Naive thymus-derived CD4-positive, alpha-beta T cell (primary cell): Measurements from ENCODE around the gene MGAT4A. TPM values are rescaled to one million over a fixed set of nuclear protein-coding genes. Genes with fewer than 3 reads are reported as not detected.

Experiments
- ATAC-seq: fragments of 150-1000 bp; cut with Tn5 transposase; 2 replicates; pipeline ENCODE4 v1.10.0; 2021; ENCODE audit warnings: mild to moderate bottlenecking, moderate library complexity
- CTCF ChIA-PET: fragments of 350-600 bp; sonication (Branson Sonifier 250); formaldehyde crosslinking; loops from one replicate; lab custom pipeline; 2021; ENCODE audit warnings: antibody characterized with exemption; lab: Charles Lee
- POLR2A ChIA-PET: fragments of 350-600 bp; sonication (Branson Sonifier 250); formaldehyde crosslinking; loops from one replicate; lab custom pipeline; 2021; ENCODE audit warnings: antibody characterized with exemption, inconsistent platforms; lab: Charles Lee
- DNase-seq, 9 donors: peaks; one replicate each; pipeline versions ENCODE4 v3.0.0 to v3.0.0-alpha.2; 2020 to 2022; ENCODE audit warnings: mixed read lengths in 1 of 9
- H3K27ac ChIP-seq: one replicate; pipeline ENCODE4 v1.7.0; 2013; ENCODE audit warnings: mild to moderate bottlenecking, low read depth, low read length, moderate library complexity
- H3K27me3 ChIP-seq, 2 donors: one replicate each; pipeline ENCODE4 v1.7.0; 2013; ENCODE audit warnings: low read length in 2 of 2, mild to moderate bottlenecking in 2 of 2, moderate library complexity in 2 of 2; ENCODE audit not compliant: control insufficient read depth in 2 of 2, insufficient read depth in 2 of 2
- H3K36me3 ChIP-seq, 3 experiments: 1 replicate in 2 of 3; 2 replicates in 1 of 3; pipeline ENCODE4 v1.7.0; 2013; ENCODE audit warnings: low read length in 3 of 3, mild to moderate bottlenecking in 3 of 3, moderate library complexity in 1 of 3; ENCODE audit not compliant: insufficient read depth in 3 of 3, control insufficient read depth in 2 of 3
- H3K4me1 ChIP-seq, 2 donors: one replicate each; pipeline ENCODE4 v1.7.0; 2013; ENCODE audit warnings: low read length in 2 of 2, mild to moderate bottlenecking in 2 of 2, moderate library complexity in 1 of 2; ENCODE audit not compliant: control insufficient read depth in 2 of 2, insufficient read depth in 2 of 2
- H3K4me3 ChIP-seq: 2 replicates; pipeline ENCODE4 v1.7.0; 2013; ENCODE audit warnings: mild to moderate bottlenecking, low read length
- H3K9me3 ChIP-seq, 3 experiments: 1 replicate in 2 of 3; 2 replicates in 1 of 3; pipeline ENCODE4 v1.7.0; 2013; ENCODE audit warnings: low read length in 3 of 3; ENCODE audit not compliant: control insufficient read depth in 2 of 3
- H3K27ac Mint-ChIP-seq, 9 donors: one replicate each; pipeline ENCODE4 v1.8.0; 2020 to 2022; ENCODE audit warnings: mixed read lengths in 9 of 9, mild to moderate bottlenecking in 8 of 9, moderate library complexity in 5 of 9, inconsistent platforms in 2 of 9
- H3K27me3 Mint-ChIP-seq, 5 donors: one replicate each; pipeline ENCODE4 v1.8.0; 2021 to 2022; ENCODE audit warnings: mixed read lengths in 5 of 5, mild to moderate bottlenecking in 1 of 5
- H3K36me3 Mint-ChIP-seq, 5 donors: one replicate each; pipeline ENCODE4 v1.8.0; 2020 to 2022; ENCODE audit warnings: mixed read lengths in 5 of 5, mild to moderate bottlenecking in 3 of 5, inconsistent platforms in 1 of 5
- H3K4me1 Mint-ChIP-seq, 7 donors: one replicate each; pipeline ENCODE4 v1.8.0; 2020 to 2022; ENCODE audit warnings: mixed read lengths in 7 of 7, mild to moderate bottlenecking in 3 of 7, inconsistent platforms in 1 of 7
- H3K4me3 Mint-ChIP-seq, 10 donors: one replicate each; pipeline ENCODE4 v1.8.0; 2020 to 2022; ENCODE audit warnings: mild to moderate bottlenecking in 10 of 10, mixed read lengths in 10 of 10, moderate library complexity in 6 of 10, inconsistent platforms in 2 of 10
- H3K9me3 Mint-ChIP-seq, 11 donors: one replicate each; pipeline ENCODE4 v1.8.0; 2020 to 2022; ENCODE audit warnings: mixed read lengths in 11 of 11, mild to moderate bottlenecking in 4 of 11, inconsistent platforms in 1 of 11, moderate library complexity in 1 of 11
- intact Hi-C, 2 donors: fragments of 100-400 bp; cut with micrococcal nuclease; formaldehyde crosslinking; loops; one replicate each; pipeline ENCODE4 v1.15.1; 2023
- polyA plus RNA-seq, 2 donors: library from polyadenylated mRNA; unstranded; fragments of 300-500 nt; fragmentation: Illumina TruSeq; gene quantifications; one replicate each; pipeline ENCODE4 v1.2.3, GENCODE V29; 2021
- total RNA-seq, 6 experiments: library from RNA in 5 of 6; stranded (reverse) in 5 of 6; gene quantifications; 1 replicate in 5 of 6; 2 replicates in 1 of 6; pipeline ENCODE4 v1.2.3 and lab custom pipeline; 2021 to 2026

Gene MGAT4A
- total and polyA plus RNA-seq, 7 experiments from 2014 or later, result 125 to 349 (median 262) TPM

GRCh38 chr2:98764499-98764898 lies 33.6 kb upstream of the MGAT4A start:
- H3K27me3 ChIP-seq, result no peaks in the 10 kb centered on the region
- intact Hi-C loops, result loop anchor here in 1 of 2 donors (10.0 kb wide), 1 partner anchor 390 kb away; the partner anchor contains the start of genes LIPT1 and TSGA10
- Mint-ChIP-seq H3K4me1 (peaks cover 53 to 86% (median 77%) of the 10 kb centered on the region in 7 donors), H3K4me3 (no peak overlapping the region), H3K9me3 (no peaks in the 10 kb centered on the region), H3K36me3 (peaks cover 0 to 26% (median 3%) of the 10 kb centered on the region in 5 donors), H3K27ac (peak overlapping the region in 6 of 9 donors; percentile 32 to 99 (median 84)), H3K27me3 (no peaks in the 10 kb centered on the region)
- peaks cover 45 to 62% of the 10 kb centered on the region in 2 donors for H3K4me1 ChIP-seq
- no peak overlapping the region for H3K27ac ChIP-seq
- ChIA-PET CTCF (no interaction called here), POLR2A (interaction anchor here (0.6 to 1.8 kb wide), 8 partner anchors 11 to 109 kb away, joined by 3 to 13 read pairs (median 4); partner anchors contain the start of gene MGAT4A)
- no peak for DNase-seq
- H3K9me3 ChIP-seq, result no peaks in the 10 kb centered on the region
- H3K4me3 ChIP-seq, result no peak overlapping the region
- no peak for ATAC-seq
- no peaks in the 10 kb centered on the region for H3K36me3 ChIP-seq

- no peak for ATAC-seq
- Histone ChIP-seq H3K4me1 (peaks cover 44 to 62% of the 10 kb centered on the region in 2 donors), H3K27me3 (no peaks in the 10 kb centered on the region), H3K36me3 (no peaks in the 10 kb centered on the region), H3K27ac (no peak overlapping the region), H3K4me3 (no peak overlapping the region), H3K9me3 (no peaks in the 10 kb centered on the region)
- peaks cover 0 to 23% (median 3%) of the 10 kb centered on the region in 5 donors for H3K36me3 Mint-ChIP-seq
- peak overlapping the region; percentile 1 to 99 (median 76) for H3K27ac Mint-ChIP-seq
- peak overlapping the region in 1 of 10 donors; percentile 0 for H3K4me3 Mint-ChIP-seq
- intact Hi-C loops, result loop anchor here in 1 of 2 donors (10.0 kb wide), 1 partner anchor 391 kb away; the partner anchor contains the start of genes LIPT1 and TSGA10
- H3K4me1 Mint-ChIP-seq, result peaks cover 50 to 84% (median 73%) of the 10 kb centered on the region in 7 donors
- ChIA-PET POLR2A (interaction anchor here (1.2 to 1.8 kb wide), 5 partner anchors 12 to 37 kb away, joined by 3 to 13 read pairs (median 6); partner anchors contain the start of gene MGAT4A), CTCF (no interaction called here)
- no peaks in the 10 kb centered on the region for H3K9me3 Mint-ChIP-seq
- no peak for DNase-seq
- H3K27me3 Mint-ChIP-seq, result no peaks in the 10 kb centered on the region
Measured at GRCh38 chr2:98763209-98763951, 32.4 kb upstream of the MGAT4A start.

- DNase-seq (no peak), ATAC-seq (no peak)
- intact Hi-C loops, result loop anchor here in 1 of 2 donors (1.0 to 10.0 kb wide), 2 partner anchors 26 to 393 kb away; partner anchors contain the start of genes LIPT1 and TSGA10
- Histone ChIP-seq H3K4me1 (peaks cover 45 to 63% of the 10 kb centered on the region in 2 donors), H3K36me3 (no peaks in the 10 kb centered on the region), H3K27me3 (no peaks in the 10 kb centered on the region), H3K9me3 (no peaks in the 10 kb centered on the region), H3K27ac (peak overlapping the region; percentile 63), H3K4me3 (no peak overlapping the region)
- CTCF ChIA-PET, result interaction anchor here (0.8 kb wide), 1 partner anchor 24 kb away, joined by 3 read pairs; no protein-coding TSS in a partner anchor
- H3K27me3 Mint-ChIP-seq, result no peaks in the 10 kb centered on the region
- H3K36me3 Mint-ChIP-seq, result peaks cover 0 to 23% (median 3%) of the 10 kb centered on the region in 5 donors
- peak overlapping the region; percentile 86 to 99 (median 93) for H3K27ac Mint-ChIP-seq
- peaks cover 0 to 4% (median 0%) of the 10 kb centered on the region in 11 donors for H3K9me3 Mint-ChIP-seq
- H3K4me1 Mint-ChIP-seq, result peaks cover 57 to 82% (median 74%) of the 10 kb centered on the region in 7 donors
- H3K4me3 Mint-ChIP-seq, result peak overlapping the region in 8 of 10 donors; percentile 35 to 98 (median 70)
- POLR2A ChIA-PET, result interaction anchor here (1.0 to 7.6 kb wide), 3 partner anchors 9 to 112 kb away, joined by 3 to 310 read pairs (median 23); partner anchors contain the start of gene MGAT4A
Measured at GRCh38 chr2:98761909-98762308, 31.0 kb upstream of the MGAT4A start.

GRCh38 chr2:98761267-98761781 lies 30.4 kb upstream of the MGAT4A start:
- H3K36me3 Mint-ChIP-seq, result peaks cover 0 to 20% (median 3%) of the 10 kb centered on the region in 5 donors
- H3K4me1 Mint-ChIP-seq, result peaks cover 53 to 80% (median 69%) of the 10 kb centered on the region in 7 donors
- intact Hi-C loops, result loop anchor here in 1 of 2 donors (1.0 to 10.0 kb wide), 2 partner anchors 25 to 393 kb away; partner anchors contain the start of genes LIPT1 and TSGA10
- no peaks in the 10 kb centered on the region for H3K27me3 Mint-ChIP-seq
- peaks cover 0 to 4% (median 0%) of the 10 kb centered on the region in 11 donors for H3K9me3 Mint-ChIP-seq
- peak overlapping the region; percentile 86 to 99 (median 93) for H3K27ac Mint-ChIP-seq
- Histone ChIP-seq H3K36me3 (no peaks in the 10 kb centered on the region), H3K27ac (peak overlapping the region; percentile 63), H3K4me3 (peak overlapping the region; percentile 15), H3K27me3 (no peaks in the 10 kb centered on the region), H3K4me1 (peaks cover 45 to 63% of the 10 kb centered on the region in 2 donors), H3K9me3 (no peaks in the 10 kb centered on the region)
- CTCF ChIA-PET, result interaction anchor here (0.8 kb wide), 1 partner anchor 23 kb away, joined by 3 read pairs; no protein-coding TSS in a partner anchor
- DNase-seq (peak in 8 of 9 donors; percentile 47 to 78 (median 62)), ATAC-seq (peak; percentile 44)
- POLR2A ChIA-PET, result interaction anchor here (1.0 to 7.6 kb wide), 3 partner anchors 9 to 112 kb away, joined by 3 to 310 read pairs (median 23); partner anchors contain the start of gene MGAT4A
- peak overlapping the region; percentile 35 to 98 (median 70) for H3K4me3 Mint-ChIP-seq

- H3K9me3 Mint-ChIP-seq, result peaks cover 0 to 4% (median 0%) of the 10 kb centered on the region in 11 donors
- intact Hi-C loops, result loop anchor here in 1 of 2 donors (10.0 kb wide), 1 partner anchor 395 kb away; the partner anchor contains the start of genes LIPT1 and TSGA10
- no peak for DNase-seq
- peaks cover 0 to 19% (median 0%) of the 10 kb centered on the region in 5 donors for H3K36me3 Mint-ChIP-seq
- Histone ChIP-seq H3K4me3 (no peak overlapping the region), H3K27me3 (no peaks in the 10 kb centered on the region), H3K27ac (peak overlapping the region; percentile 70), H3K36me3 (no peaks in the 10 kb centered on the region), H3K4me1 (peaks cover 45 to 70% of the 10 kb centered on the region in 2 donors), H3K9me3 (no peaks in the 10 kb centered on the region)
- peaks cover 53 to 86% (median 70%) of the 10 kb centered on the region in 7 donors for H3K4me1 Mint-ChIP-seq
- H3K4me3 Mint-ChIP-seq, result peak overlapping the region; percentile 46 to 98 (median 64)
- POLR2A ChIA-PET, result interaction anchor here (0.6 to 7.6 kb wide), 9 partner anchors 11 to 186 kb away, joined by 3 to 310 read pairs (median 3); partner anchors contain the start of gene MGAT4A
- peak overlapping the region; percentile 76 to 100 (median 97) for H3K27ac Mint-ChIP-seq
- CTCF ChIA-PET, result interaction anchor here (1.1 to 4.4 kb wide), 3 partner anchors 11 to 111 kb away, joined by 3 to 17 read pairs (median 5); no protein-coding TSS in a partner anchor
- no peak for ATAC-seq
- no peaks in the 10 kb centered on the region for H3K27me3 Mint-ChIP-seq
Measured at GRCh38 chr2:98759827-98760625, 29.1 kb upstream of the MGAT4A start.
